Measurements from ENCODE around the gene KRT74. TPM values are rescaled to one million over a fixed set of nuclear protein-coding genes. Genes with fewer than 3 reads are reported as not detected.

KRT74 gene
- polyA plus RNA-seq, 2 of the 4 experiments (the other 2 are of a cell fraction) = not detected

DNA sequence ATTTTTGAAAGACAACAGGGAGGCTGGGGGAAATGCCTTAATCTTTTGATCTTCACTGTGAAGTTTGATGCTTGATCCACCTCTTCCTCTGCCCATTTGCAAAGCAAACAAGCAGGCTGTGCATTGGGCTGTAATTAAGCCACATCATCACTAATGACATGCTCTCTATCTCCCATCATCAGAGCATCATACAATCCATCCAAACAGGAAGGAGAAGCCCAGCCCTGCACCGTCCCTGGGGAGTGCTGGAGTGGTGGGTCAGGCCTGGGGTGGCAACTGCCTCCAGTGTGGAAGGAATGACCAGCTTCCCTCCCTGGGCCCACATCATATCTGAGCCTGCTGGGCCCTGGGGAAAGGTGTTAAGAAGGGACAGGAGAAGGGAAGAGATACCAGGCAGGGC lies 6.9 kb upstream of the KRT74 start:
- ATAC-seq (no peak), FAIRE-seq (no peak), DNase-seq (ENCODE audit: low read depth in 1 of 2, low spot score in 1 of 2) (no peak)
- POLR2A ChIA-PET = interaction anchor here (0.6 kb wide), 1 partner anchor 161 kb away, joined by 3 read pairs; no protein-coding TSS in a partner anchor
- CTCF ChIA-PET = interaction anchor here (0.8 to 13.8 kb wide), 7 partner anchors 8 to 437 kb away, joined by 3 to 492 read pairs (median 5); no protein-coding TSS in a partner anchor
- Histone ChIP-seq H3K9me3 (no peaks in the 10 kb centered on the region), H3K4me2 (no peak overlapping the region; the same call in 2 of the 3 replicates), H3K27ac (peak overlapping the region in 1 of 2 experiments; percentile 82; a peak in 2 of 6 replicates), H3K4me1 (peaks cover 24% of the 10 kb centered on the region), H3K4me3 (no peak overlapping the region)
- TF ChIP-seq SREBF2 (IDR thresholded peaks at IDR 0.05) (no peak), MAFK (IDR thresholded peaks at IDR 0.05; ENCODE audit: partially characterized antibody) (peak; percentile 4)
- WGBS (ENCODE audit: missing lambda C conversion rate) = 73% methylated on average over 1 of the region's 1 CpG

DNA sequence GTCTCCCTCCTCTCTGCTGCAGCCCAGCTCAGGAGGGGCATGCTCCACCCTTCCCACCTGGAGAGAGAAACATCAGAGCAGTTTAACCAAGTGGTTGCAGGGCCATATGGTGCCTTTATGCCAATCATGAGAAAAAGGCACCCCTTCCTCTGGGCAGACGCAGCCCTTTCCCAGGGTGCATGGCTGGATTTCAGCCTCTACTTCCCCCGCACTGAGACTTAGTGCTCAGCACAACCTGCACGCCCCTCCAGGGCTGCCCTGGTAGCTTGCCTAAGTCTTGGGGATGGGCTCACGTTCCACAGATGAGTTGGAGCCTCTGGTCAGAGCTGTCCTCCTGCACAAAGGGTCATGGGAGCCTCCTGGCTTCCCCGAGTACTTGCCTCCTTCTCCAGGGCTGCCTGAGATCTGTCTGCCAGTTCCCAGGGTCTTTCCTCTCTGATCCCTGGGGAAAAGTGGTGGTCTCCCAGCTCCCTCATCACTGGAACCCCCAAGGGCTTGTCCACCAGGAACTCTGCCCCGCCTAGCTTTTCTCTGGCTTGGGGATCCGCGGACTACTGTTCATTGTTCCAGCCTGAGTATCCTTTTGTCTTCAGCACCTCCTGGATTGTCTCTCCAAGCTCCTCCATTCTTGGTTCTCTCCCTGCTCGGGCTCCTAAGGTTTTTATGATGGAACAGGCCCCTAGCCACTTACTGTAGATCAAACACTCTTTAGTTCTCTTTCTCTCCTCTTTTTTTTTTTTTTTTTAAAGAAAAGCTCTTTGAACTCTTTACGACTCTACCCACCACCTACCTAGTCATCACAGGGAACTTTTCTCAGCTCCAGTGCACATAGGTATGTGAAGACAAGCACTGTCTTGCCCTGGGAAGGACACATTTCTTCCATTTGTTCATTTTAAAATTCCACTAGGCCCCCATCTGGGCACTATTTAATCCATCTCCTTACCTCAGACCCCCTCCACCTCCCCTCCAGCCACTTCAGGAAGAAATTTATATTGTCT lies 6.1 kb upstream of the KRT74 start:
- no peak overlapping the region for H3K4me3 ChIP-seq
- POLR2A ChIA-PET = interaction anchor here (0.6 kb wide), 1 partner anchor 160 kb away, joined by 3 read pairs; no protein-coding TSS in a partner anchor
- peak overlapping the region in 1 of 2 experiments; percentile 82; a peak in 1 of 6 replicates for H3K27ac ChIP-seq
- TF ChIP-seq RARB (CRISPR knock-in tag; IDR thresholded peaks at IDR 0.05) = no peak
- no peak for TF ChIP-seq PHF8 (IDR thresholded peaks at IDR 0.05; ENCODE audit: borderline replicate concordance, low read depth)
- TF ChIP-seq, protein P1, sequence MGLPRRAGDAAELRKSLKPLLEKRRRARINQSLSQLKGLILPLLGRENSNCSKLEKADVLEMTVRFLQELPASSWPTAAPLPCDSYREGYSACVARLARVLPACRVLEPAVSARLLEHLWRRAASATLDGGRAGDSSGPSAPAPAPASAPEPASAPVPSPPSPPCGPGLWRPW (IDR thresholded peaks at IDR 0.05) = no peak
- TF ChIP-seq SREBF2 (IDR thresholded peaks at IDR 0.05) = no peak
- TF ChIP-seq, protein P2, sequence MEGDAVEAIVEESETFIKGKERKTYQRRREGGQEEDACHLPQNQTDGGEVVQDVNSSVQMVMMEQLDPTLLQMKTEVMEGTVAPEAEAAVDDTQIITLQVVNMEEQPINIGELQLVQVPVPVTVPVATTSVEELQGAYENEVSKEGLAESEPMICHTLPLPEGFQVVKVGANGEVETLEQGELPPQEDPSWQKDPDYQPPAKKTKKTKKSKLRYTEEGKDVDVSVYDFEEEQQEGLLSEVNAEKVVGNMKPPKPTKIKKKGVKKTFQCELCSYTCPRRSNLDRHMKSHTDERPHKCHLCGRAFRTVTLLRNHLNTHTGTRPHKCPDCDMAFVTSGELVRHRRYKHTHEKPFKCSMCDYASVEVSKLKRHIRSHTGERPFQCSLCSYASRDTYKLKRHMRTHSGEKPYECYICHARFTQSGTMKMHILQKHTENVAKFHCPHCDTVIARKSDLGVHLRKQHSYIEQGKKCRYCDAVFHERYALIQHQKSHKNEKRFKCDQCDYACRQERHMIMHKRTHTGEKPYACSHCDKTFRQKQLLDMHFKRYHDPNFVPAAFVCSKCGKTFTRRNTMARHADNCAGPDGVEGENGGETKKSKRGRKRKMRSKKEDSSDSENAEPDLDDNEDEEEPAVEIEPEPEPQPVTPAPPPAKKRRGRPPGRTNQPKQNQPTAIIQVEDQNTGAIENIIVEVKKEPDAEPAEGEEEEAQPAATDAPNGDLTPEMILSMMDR (IDR thresholded peaks at IDR 0.05) = no peak
- no peak for TF ChIP-seq HOXB5 (CRISPR knock-in tag; IDR thresholded peaks at IDR 0.05)
- TF ChIP-seq FOXS1 (CRISPR knock-in tag; IDR thresholded peaks at IDR 0.05) = no peak
- TF ChIP-seq TFCP2L1 (CRISPR knock-in tag; IDR thresholded peaks at IDR 0.05) = no peak
- TF ChIP-seq MAZ (IDR thresholded peaks at IDR 0.05; ENCODE audit: borderline replicate concordance, low read depth, low read length) = no peak
- TF ChIP-seq ZFP36 (IDR thresholded peaks at IDR 0.05; ENCODE audit: borderline replicate concordance, partially characterized antibody) = no peak
- TF ChIP-seq, protein P3, sequence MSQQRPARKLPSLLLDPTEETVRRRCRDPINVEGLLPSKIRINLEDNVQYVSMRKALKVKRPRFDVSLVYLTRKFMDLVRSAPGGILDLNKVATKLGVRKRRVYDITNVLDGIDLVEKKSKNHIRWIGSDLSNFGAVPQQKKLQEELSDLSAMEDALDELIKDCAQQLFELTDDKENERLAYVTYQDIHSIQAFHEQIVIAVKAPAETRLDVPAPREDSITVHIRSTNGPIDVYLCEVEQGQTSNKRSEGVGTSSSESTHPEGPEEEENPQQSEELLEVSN (IDR thresholded peaks at IDR 0.05; ENCODE audit: borderline replicate concordance, low read depth) = no peak
- TF ChIP-seq RNF2 (IDR thresholded peaks at IDR 0.05; ENCODE audit: borderline replicate concordance, low read depth) = no peak
- no peak for TF ChIP-seq JUN (IDR thresholded peaks at IDR 0.05)
- no peak for TF ChIP-seq KDM1A (IDR thresholded peaks at IDR 0.05; ENCODE audit: low read depth)
- TF ChIP-seq JUNB (IDR thresholded peaks at IDR 0.05) = no peak
- no peak for TF ChIP-seq MAFK (IDR thresholded peaks at IDR 0.05; ENCODE audit: partially characterized antibody)
- TF ChIP-seq HEYL (CRISPR knock-in tag; IDR thresholded peaks at IDR 0.05) = no peak
- TF ChIP-seq, protein P4, sequence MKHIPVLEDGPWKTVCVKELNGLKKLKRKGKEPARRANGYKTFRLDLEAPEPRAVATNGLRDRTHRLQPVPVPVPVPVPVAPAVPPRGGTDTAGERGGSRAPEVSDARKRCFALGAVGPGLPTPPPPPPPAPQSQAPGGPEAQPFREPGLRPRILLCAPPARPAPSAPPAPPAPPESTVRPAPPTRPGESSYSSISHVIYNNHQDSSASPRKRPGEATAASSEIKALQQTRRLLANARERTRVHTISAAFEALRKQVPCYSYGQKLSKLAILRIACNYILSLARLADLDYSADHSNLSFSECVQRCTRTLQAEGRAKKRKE (CRISPR knock-in tag; IDR thresholded peaks at IDR 0.05; ENCODE audit: low read depth) = no peak
- TF ChIP-seq, protein P5, sequence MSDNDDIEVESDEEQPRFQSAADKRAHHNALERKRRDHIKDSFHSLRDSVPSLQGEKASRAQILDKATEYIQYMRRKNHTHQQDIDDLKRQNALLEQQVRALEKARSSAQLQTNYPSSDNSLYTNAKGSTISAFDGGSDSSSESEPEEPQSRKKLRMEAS (IDR thresholded peaks at IDR 0.05) = no peak
- DNase-seq (ENCODE audit: low read depth in 1 of 2, low spot score in 1 of 2) = no peak
- H3K4me1 ChIP-seq = peaks cover 24% of the 10 kb centered on the region
- H3K4me2 ChIP-seq = no peak overlapping the region
- 86% methylated on average over 10 of the region's 10 CpGs for WGBS (ENCODE audit: missing lambda C conversion rate)
- CTCF ChIA-PET = interaction anchor here (0.9 to 13.8 kb wide), 10 partner anchors 10 to 436 kb away, joined by 3 to 492 read pairs (median 6); no protein-coding TSS in a partner anchor
- ATAC-seq = no peak
- FAIRE-seq = no peak
- H3K9me3 ChIP-seq = no peaks in the 10 kb centered on the region

Data from A549 (cell line).